T-helper 1 cell treated with Interleukin-12 subunit alpha and Interleukin-12 subunit beta and Interleukin-4 antibody, amounts not matched to agents 30 ng/mL and 1 ng/mL, for 36 hours (primary cell): Measurements from ENCODE around the gene SLC2A10. TPM values are rescaled to one million over a fixed set of nuclear protein-coding genes. Genes with fewer than 3 reads are reported as not detected.

Experiments used
- intact Hi-C: fragments of 100-400 bp; cut with micrococcal nuclease; formaldehyde crosslinking; loops from one replicate; pipeline ENCODE4 v1.15.1; 2024
- total RNA-seq: library from RNA; stranded (reverse); gene quantifications from 2 replicates; pipeline ENCODE4 v1.2.3, GENCODE V29; 2022

Gene SLC2A10
- total RNA-seq, 1 donor from 2014 or later: not detected

DNA sequence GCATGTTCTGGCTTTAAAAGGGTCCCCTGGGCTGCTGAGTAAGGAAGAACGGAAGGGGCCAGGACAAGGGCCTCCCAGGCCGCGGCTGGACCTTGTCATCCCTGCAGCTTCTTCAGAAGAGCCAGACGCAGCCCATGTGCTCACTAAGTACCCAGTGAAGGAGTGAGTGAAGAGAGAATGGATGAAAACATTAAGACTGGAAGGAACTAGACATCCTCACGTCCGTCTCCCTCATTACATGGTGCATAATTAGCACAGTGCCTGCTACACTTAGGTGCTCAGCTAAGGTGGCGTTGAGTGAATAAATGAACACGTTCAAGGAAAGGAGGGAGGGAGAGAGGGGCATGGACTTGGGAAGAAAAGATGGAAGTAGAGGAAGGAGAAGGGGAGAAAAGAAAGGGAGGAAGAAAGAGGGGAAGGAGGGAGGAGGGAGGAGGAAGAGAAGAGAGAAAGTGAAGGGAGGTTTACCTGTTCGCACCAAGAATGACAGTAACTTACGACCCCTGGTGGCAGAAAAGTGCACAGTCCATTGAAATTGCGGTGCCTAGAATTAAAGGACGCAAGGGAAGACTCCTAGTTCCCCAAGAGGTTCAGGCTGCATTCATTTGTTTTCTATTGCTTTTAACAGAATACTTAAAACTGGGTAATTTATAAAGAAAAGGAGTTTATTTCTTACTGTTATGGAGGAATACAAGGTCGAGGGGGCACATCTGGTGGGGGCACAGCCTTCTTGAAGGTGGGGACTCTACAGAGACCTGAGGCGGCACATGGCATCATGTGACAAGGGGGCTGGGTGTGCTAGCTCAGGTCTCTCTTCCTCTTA, 28.2 kb upstream of the SLC2A10 start:
- intact Hi-C loops: loop anchor here (1.0 to 10.0 kb wide), 7 partner anchors 8 to 1716 kb away; partner anchors contain the start of genes STK4, TOMM34 and TP53RK

DNA sequence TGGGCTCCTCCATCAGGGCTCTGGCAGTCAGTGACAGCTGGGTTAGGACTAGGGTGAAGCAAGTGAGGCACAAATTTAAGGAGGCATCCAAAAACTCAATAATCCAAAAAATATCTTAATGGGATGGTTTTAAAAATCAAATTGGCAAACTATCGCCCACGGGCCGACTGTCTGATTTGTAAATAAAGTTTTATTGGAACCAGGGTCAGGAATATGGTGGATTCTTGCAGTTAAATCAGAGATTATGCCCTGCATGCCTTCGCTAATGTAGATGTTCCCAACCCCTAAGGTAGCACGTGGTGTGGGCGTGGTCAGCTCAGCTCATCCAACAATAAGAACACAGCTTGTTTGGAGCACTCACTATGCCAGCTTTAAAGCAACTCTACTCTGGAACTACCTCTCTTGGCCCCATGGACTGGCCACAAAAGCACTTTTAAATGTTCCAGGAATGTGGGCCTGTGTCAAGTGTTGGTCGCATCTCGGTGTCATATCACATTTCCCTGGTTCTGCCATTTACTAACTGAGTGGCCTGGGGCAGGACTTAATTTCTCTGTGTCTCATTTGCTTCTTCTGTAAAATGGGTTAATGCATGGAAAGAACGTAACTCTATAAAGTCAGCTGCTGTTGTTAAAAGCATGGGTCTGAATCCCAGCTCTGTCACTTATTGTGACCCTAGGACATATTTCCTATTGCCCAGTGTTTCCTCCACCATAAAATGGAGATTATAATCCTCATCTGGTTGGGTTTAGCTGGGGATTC, 27.2 kb upstream of the SLC2A10 start:
- intact Hi-C loops: loop anchor here (10.0 kb wide), 1 partner anchor 1717 kb away; the partner anchor contains the start of genes STK4 and TOMM34

DNA sequence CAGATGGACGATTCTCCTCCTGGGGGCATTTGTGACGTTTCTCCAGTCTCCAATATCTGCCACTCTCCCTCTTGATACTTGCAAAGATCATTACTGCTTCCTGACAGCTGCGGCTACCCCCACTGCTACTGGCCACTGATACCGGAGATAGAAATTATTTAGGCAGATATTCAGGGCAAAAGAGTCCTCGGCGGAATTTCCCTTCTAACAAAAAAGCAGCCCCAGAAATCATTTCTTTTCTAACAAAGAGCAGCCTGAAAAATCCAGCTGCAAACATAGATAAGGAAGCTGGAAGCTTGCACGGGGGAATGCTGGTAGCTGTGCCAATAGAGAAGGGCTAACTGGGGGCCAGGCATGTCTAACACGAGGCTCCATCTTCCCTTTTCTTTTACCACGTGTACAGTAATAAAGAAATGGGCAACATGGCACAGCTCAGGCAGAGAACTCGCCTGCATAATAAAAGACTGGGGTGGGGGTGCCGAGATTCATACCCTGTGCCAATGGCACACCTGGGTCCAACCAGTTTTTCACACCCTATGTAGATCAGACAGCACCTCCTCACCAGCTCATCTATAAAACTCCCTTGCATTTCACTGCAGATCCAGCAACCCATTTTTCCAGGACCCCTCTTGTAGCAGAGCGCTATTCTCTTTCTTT, 26.3 kb upstream of the SLC2A10 start:
- intact Hi-C loops: loop anchor here (10.0 kb wide), 1 partner anchor 1718 kb away; the partner anchor contains the start of genes STK4 and TOMM34

DNA sequence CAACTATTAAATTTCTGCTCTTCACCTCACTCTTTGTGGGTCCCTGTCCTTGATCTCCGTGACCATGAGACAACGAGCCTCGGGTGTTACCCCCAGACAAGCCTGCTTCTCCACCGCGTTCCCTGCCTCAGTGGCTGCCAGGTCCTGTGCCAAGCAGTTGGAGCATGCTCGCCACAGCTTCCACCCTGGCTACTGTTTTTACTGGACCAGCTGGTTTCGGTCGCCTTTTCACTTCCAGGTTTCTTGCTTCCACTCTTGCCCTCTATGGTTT, 25.8 kb upstream of the SLC2A10 start:
- intact Hi-C loops: loop anchor here (10.0 kb wide), 1 partner anchor 1719 kb away; the partner anchor contains the start of genes STK4 and TOMM34

DNA sequence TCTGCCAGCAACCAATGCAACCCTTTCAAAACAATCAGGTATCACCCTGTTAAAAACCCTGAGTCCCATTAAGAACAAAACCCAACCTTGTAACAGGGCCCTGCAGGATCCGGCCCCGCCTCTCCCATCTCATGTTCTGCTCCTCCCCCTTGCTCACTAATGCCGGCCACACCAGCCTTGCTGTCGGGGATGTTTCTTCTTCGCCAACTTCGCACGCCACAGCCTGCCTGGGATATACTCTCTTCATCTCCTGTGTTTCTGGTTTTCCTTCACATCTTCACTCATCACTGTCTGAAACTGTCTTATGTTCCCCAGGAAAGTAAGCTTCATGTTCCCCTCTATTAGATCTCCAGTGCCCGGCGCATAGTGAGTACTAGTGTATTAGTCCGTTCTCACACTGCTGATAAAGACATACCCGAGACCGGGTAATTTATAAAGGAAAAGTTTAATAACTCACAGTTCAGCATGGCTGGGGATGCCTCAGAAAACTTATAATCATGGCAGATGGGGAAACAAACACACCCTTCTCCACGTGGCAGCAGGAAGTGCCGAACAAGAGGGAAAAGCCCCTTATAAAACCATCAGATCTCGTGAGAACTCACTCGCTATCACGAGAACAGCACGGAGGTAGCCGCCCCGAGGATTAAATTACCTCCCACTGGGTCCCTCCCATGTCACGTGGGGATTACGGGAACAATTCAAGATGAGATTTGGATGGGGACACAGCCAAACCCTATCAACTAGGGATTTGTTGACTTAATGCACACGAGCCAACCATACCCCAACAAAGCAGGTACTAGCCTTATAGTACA, 25.3 kb upstream of the SLC2A10 start:
- intact Hi-C loops: loop anchor here (10.0 kb wide), 1 partner anchor 1719 kb away; the partner anchor contains the start of genes STK4 and TOMM34

DNA sequence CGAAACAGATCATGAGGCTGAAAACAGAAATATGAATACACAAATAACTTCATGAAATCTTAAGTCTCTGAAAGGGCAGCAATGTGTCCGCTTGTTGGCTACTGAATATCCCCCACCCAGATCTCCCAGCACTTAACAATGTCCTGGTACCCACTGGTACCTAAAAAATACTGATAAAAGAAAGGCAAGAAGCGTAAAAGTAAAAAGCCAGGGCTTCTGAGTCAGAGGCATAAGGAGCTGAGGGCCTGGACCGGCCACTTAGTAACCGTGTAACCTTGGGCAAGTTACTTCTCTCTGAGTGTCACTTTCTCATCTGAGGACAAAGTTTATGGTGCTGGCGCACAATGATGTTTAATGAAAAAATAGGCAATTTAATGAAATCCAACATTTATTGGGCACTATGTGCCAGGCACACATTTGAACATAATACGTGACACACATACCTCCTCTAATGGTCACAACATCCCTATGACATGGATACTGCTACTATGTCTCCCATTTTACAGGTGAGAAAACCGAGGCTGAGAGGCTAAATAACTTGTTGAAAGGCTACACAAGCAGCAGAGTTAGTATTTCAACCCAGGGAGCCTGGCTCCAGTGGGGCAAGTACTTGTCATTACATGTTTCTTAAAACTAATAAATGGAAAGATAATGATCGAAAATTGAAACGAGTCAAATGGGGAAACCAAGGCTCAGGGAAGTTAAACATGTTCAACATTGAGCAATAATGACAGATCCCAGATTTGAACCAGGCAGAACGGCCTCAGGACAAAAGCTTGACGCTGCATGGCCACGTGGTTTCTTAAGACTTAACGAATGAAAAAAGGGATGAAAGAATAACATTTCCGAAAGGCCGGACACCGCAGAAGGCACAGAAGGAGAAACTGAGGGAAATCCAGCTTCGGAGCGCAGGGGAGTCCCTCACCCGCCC, 21.0 kb upstream of the SLC2A10 start:
- intact Hi-C loops: loop anchor here (1.0 to 10.0 kb wide), 12 partner anchors 7 to 1724 kb away; partner anchors contain the start of genes ELMO2, NCOA5, STK4 and TOMM34

DNA sequence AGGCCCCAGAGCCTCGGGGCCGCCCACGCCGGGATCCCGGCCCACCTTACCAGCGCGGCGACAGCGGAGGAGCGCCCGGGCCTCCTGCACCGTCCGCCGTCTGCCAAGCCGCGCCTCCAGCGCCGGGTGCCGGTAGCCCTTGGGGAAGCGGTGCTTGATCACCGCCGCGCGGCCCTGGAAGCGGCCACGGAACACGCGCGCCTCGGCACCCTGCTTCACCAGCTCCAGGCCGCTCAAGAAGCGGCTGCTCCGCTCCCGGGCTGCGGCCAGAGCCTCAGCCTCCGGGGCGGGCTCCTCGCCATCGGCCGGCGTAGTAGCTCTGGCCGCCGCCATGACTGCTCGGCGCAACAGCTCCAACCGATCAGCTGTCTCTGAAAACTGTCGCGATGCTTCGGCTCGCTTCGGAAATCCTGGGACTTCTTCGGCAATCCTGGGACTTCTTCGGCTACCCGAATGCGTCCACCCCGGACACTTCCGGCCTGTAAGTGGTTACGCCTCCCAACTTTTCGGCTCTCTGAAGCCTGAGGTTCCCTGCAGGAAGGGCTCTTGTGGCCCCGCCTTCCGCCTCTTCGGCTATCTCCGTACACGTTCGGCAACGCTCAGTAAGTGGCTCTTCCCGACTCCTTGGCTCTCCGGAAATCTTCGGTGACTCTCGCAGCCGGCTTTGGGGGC, 20.2 kb upstream of the SLC2A10 start, which contains the start of gene TP53RK:
Gene TP53RK (minus strand): TSS at position 363 of the 672 bp plus-strand sequence. CDS start 30 bp downstream, at position 333.
- intact Hi-C loops: loop anchor here (1.0 to 10.0 kb wide), 12 partner anchors 8 to 1724 kb away; partner anchors contain the start of genes ELMO2, NCOA5, STK4 and TOMM34

DNA sequence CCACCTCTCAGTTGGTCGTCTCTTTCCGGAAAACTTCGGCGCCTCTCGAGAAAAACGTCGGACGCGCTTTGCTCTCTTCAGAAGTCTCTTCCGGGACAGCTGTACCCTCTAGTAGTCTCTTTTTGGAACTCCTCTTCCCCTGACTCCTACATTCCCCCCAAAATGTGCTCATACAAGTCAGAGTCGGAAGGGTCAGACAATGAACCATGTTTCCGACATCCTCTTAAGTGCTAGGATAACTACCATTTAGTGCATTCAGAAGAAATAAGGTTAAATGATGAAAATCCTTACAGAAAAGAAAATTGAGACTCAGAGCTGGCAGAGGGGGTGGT, 19.7 kb upstream of the SLC2A10 start:
- intact Hi-C loops: loop anchor here (1.0 to 10.0 kb wide), 12 partner anchors 8 to 1725 kb away; partner anchors contain the start of genes ELMO2, NCOA5, STK4 and TOMM34

DNA sequence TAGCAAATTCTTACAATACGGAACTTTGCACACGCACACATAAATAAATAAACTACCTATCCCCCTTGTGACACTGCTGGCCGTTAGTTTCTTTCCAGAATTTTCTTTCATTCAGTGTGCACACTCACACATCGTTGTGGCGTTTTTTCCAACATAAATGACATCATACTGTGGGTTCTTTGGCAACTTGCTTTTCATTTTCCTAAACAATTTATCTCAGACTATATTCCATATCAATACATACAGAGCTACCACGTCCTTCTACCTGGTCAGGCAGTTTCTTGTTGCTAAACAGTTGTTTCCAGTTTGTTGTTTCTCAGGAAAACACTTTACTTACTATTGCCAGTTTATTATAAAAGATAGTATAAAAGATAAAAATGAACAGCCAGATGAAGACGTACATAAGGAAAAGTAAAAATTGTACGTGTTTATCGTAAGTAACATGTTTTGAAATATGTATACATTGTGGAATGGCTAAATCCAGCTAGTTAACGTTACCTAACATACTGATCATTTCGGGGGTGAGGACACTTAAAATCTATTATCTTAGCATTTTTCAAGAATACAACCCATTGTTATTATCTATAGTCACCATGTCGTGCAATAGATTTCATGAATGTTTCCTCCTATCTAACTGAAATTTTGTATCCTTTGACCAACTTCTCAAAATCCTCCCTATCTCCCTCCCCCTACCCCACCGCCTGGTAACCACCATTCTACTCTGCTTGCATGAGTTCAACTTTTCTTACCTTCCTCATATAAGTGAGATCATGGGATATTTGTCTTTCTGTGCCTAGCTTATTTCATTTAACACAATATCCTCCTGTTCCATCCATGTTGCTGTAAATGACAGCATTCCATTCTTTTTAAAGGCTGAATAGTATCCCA, 19.0 kb upstream of the SLC2A10 start:
- intact Hi-C loops: no loop called here

DNA sequence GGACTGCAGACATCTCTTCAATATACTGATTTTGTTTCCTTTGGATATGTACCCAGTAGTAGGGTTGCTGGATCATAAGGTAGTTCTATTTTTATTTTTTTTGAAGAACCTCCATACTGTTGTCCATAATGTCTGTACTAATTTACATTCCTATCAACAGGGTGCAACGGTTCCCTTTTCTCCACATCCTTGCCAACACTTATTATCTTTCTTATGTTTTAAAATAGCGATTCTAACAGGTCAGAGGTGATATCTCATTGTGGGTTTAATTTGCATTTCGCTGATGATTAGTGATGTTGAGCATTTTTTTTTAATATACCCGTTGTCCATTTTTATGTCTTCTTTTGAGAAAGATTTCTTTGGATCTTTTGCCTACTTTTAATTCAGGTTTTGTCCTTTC, 18.3 kb upstream of the SLC2A10 start:
- intact Hi-C loops: no loop called here

DNA sequence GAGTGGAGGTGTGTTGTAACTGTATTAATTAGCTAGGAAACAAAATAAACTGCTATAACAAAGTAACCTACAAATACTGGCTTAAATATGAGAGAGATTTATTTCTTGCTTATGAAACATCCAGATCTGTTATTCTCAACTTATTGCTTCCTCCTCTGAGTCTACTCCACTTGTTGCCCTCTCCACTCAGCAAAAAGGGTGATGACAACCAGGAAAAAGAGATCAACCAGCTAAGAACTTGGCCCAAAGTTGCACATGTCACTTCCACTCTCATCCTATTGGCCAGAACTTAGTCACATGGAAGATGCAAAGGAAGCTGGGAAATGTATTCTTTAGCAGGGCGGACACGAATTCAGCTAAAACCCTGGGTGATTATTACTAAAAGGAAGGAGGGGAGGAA, 15.0 kb upstream of the SLC2A10 start:
- intact Hi-C loops: no loop called here

DNA sequence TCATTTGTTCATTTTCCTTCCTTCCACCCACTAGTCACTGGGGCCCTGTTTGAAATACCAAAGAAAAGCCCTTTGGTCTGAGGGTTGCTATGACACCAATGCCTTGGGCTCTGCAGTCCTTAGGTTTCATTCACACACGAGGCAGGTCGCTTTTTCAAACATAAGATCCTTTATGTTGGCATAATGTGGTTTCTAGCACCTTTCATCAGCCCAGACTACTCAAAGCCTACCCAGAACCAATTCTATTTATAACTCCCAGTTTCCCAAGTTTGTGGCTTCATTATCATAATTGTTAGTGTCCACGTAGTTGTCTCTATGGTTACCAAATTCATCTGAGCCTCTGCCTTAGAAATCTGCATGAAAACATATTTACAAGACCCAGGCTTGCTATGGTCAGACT, 13.6 kb upstream of the SLC2A10 start:
- intact Hi-C loops: no loop called here

DNA sequence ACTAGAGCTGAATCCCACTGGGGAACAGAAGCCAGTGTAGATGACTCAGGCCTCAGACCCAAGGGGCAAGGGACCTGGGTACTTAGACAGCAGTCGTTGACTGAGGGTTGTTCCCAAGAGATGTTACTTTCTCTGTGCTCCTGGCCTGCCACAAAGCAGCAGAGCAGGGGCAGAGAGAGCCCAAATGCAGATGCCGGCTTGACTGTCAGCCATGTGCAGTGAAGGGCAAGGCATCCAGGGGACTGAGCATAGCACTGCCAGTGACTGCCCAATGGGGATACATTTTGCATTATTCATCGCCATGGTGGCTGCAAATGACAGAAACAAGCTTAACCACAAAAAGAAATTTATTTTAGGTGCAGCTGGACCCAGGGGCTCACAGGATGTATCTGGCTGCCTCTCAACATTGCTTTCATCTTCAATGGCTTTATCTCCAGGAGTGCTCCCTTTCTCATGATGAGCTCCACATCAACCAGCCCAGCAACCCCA, 12.6 kb upstream of the SLC2A10 start:
- intact Hi-C loops: no loop called here

DNA sequence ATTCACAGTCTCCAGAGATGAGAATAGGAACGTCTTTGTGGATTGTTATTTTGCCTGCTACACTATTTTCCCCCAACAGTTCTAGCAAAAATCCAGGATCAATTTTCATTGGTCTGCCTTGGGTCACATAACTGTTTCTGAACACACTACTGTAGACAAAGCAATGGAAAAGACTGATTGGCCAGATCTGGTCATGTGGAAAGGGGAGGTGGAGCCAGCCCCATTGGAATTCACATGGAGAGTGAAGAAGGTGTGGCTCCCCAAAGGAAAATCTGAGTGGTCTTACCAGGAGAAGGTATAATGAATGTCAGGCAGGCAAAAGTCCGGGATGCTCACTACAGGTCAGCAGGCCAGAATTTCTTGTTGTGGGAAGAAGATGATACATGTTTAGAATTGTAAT, 10.7 kb upstream of the SLC2A10 start:
- intact Hi-C loops: no loop called here

DNA sequence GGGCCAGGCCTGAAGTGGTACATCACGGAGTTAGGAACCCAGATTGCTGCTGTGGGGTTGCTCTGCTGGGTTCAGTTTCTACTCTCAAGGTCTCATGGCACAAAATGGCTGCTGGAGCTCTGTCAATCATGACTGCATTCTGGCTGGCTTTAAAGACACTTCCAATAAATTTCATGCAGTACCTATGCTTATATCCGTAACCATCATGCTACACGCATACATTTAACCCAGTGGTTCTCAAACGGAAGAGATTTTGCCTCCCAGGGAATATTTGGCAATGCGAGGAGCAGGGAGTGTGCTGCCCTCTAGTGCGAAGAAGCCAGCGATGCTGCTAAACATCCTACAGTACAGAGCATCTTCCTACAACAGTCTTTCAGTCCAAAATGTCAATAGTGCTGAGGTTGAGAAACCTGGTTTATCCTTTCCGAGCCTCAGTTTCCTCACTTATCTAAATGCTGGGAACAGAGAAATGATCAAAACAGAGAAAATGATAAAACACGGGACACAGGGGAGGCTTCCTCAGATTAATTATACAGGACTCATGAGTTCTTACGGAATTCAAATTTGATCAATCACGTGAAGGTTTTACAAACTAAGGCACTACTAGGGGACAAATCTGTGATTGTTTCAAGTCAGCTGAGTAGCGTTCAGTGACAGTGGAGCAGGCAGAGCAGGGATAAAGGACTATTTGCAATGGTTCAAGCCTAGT, 9.6 kb upstream of the SLC2A10 start:
- intact Hi-C loops: no loop called here

DNA sequence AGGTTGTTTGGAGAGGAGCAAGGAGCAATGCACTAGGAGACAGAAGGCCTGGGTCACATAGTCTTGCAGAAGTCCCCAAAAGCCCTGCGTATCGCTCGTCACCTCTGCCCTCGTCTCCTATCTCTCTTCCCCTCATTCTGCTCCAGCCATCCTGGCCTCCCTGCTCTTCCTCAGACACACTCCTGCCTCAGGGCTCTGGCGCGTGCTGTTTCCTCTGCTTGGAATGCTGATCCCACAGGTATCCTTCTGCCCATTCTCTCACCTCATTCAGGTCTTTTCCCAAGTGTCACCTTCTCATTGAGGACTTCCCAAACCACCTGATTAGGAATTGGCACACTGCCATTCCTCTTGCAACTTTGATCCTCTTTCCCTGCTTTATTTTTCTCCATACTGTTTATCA, 9.0 kb upstream of the SLC2A10 start:
- intact Hi-C loops: no loop called here

DNA sequence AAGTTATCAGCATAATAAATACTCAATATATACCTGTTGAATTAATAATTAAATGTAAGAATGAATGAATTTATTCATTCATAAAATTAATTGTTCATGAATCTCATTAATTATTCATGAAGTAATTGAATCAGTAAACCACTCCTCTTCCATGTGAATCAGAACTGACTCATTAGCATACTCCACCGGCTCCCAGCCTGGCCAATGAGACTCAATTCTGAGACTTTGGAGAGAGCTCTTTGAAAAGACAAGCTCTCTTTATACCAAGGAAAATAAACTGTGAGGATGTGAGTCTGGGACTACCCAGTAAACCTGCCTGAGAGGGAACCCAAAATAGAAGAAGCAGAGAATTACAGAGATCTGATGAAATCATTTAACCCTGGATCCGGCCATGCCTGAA, 8.4 kb upstream of the SLC2A10 start:
- intact Hi-C loops: no loop called here
